Esophagus squamous epithelium (tissue), 5 donors: ENCODE data around the gene RNF123. TPM values are rescaled to one million over a fixed set of nuclear protein-coding genes. Genes with fewer than 3 reads are reported as not detected.

ENCODE experiments used
- DNase-seq: peaks from one replicate; lab custom pipeline; 2025; lab: John Stamatoyannopoulos, UW
- H3K27ac ChIP-seq, 4 donors: fragments of 200-600 bp; sonication (generic); one replicate each; pipeline ENCODE4 v1.5.1; 2016 to 2019; ENCODE audit warnings: mild to moderate bottlenecking in 1 of 4
- H3K27me3 ChIP-seq, 4 donors: fragments of 200-600 bp; sonication (generic); 1 replicate in 3 of 4; 2 replicates in 1 of 4; pipeline versions ENCODE4 v1.5.1 to v1.6.0; 2017 to 2021; ENCODE audit warnings: antibody characterized with exemption in 1 of 4
- H3K36me3 ChIP-seq, 3 donors: fragments of 200-600 bp; sonication (generic); one replicate each; pipeline ENCODE4 v1.5.1; 2016 to 2019
- H3K4me1 ChIP-seq, 3 donors: fragments of 200-600 bp; sonication (generic); one replicate each; pipeline ENCODE4 v1.5.1; 2017 to 2019
- H3K4me3 ChIP-seq, 4 donors: fragments of 200-600 bp; sonication (generic); 1 replicate in 3 of 4; 2 replicates in 1 of 4; pipeline ENCODE4 v1.5.1; 2016 to 2019; ENCODE audit warnings: mild to moderate bottlenecking in 2 of 4, moderate library complexity in 1 of 4
- H3K9me3 ChIP-seq, 3 donors: fragments of 200-600 bp; sonication (generic); one replicate each; pipeline ENCODE4 v1.5.1; 2016 to 2019
- CTCF ChIP-seq, 6 experiments: fragments of 450-650 bp in 4 of 6; fragments of 200-600 bp in 2 of 6; sonication (generic) in 2 of 6; IDR thresholded peaks; one replicate each; pipeline ENCODE4 v1.5.1; 2016 to 2019; ENCODE audit warnings: antibody characterized with exemption in 6 of 6, mild to moderate bottlenecking in 4 of 6, moderate library complexity in 4 of 6
- POLR2A ChIP-seq, 4 donors: fragments of 450-650 bp; IDR thresholded peaks; one replicate each; pipeline ENCODE4 v1.6.1; 2017; ENCODE audit warnings: antibody characterized with exemption in 4 of 4, mild to moderate bottlenecking in 4 of 4, moderate library complexity in 3 of 4
- WGBS, 2 donors: methylation state at CpG; one replicate each; pipeline ENCODE4 v1.1.5; 2018; 5-methylcytosine and 5-hydroxymethylcytosine counted together
- intact Hi-C: fragments of 100-400 bp; cut with DNase I; formaldehyde crosslinking; loops from one replicate; pipeline ENCODE4 v1.15.0; 2022
- total RNA-seq, 4 donors: library from RNA; depleted of rRNA; stranded (reverse); fragments of >200 nt; gene quantifications; one replicate each; pipeline ENCODE4 v1.1.0, GENCODE V29; 2016
- donor health status: DM: yes; HTN: yes; CAD: no.

Gene RNF123
- total RNA-seq, 4 donors from 2014 or later, result 14.7 to 21.8 (median 15.8) TPM

GRCh38 chr3:49650177-49650576, 39.2 kb upstream of the RNF123 start:
- H3K27me3 ChIP-seq, result no peaks in the 10 kb centered on the region
- intact Hi-C loops, result no loop called here
- H3K36me3 ChIP-seq, result no peaks in the 10 kb centered on the region
- TF ChIP-seq POLR2A (IDR thresholded peaks at IDR 0.05) (no peak), CTCF (IDR thresholded peaks at IDR 0.05) (no peak)
- H3K27ac ChIP-seq, result no peak overlapping the region
- no peak for DNase-seq
- WGBS, 2 donors, result 100% methylated on average over 1 of the region's 1 CpG; no CpG with 5 or more reads in 1 of the 2 donors
- no peaks in the 10 kb centered on the region for H3K9me3 ChIP-seq
- no peak overlapping the region for H3K4me3 ChIP-seq
- H3K4me1 ChIP-seq, result peaks cover 0 to 6% (median 0%) of the 10 kb centered on the region in 3 donors

GRCh38 chr3:49650637-49651036, 38.7 kb upstream of the RNF123 start:
- intact Hi-C loops, result no loop called here
- Histone ChIP-seq H3K27me3 (no peaks in the 10 kb centered on the region), H3K4me3 (no peak overlapping the region), H3K36me3 (no peaks in the 10 kb centered on the region), H3K27ac (no peak overlapping the region), H3K4me1 (peaks cover 0 to 6% (median 0%) of the 10 kb centered on the region in 3 donors), H3K9me3 (no peaks in the 10 kb centered on the region)
- DNase-seq, result no peak
- TF ChIP-seq POLR2A (IDR thresholded peaks at IDR 0.05) (no peak), CTCF (IDR thresholded peaks at IDR 0.05) (no peak)
- WGBS, 2 donors, result 68% methylated on average over 5 of the region's 8 CpGs; no CpG with 5 or more reads in 1 of the 2 donors

GRCh38 chr3:49652218-49652902, 37.0 kb upstream of the RNF123 start:
- Histone ChIP-seq H3K4me3 (no peak overlapping the region), H3K27me3 (peaks cover 0 to 13% (median 0%) of the 10 kb centered on the region in 4 donors), H3K36me3 (no peaks in the 10 kb centered on the region), H3K9me3 (no peaks in the 10 kb centered on the region), H3K4me1 (peaks cover 0 to 6% (median 0%) of the 10 kb centered on the region in 3 donors), H3K27ac (no peak overlapping the region)
- TF ChIP-seq CTCF (IDR thresholded peaks at IDR 0.05), result no peak
- no peak for TF ChIP-seq POLR2A (IDR thresholded peaks at IDR 0.05)
- intact Hi-C loops, result no loop called here
- 89 to 94% methylated on average over 15 to 16 of the region's 36 CpGs for WGBS, 2 donors
- no peak for DNase-seq

GRCh38 chr3:49652903-49653415, 36.4 kb upstream of the RNF123 start:
- H3K9me3 ChIP-seq, result no peaks in the 10 kb centered on the region
- H3K36me3 ChIP-seq, result no peaks in the 10 kb centered on the region
- WGBS, 2 donors, result 86 to 92% methylated on average over 9 to 12 of the region's 21 CpGs
- no peak overlapping the region for H3K4me3 ChIP-seq
- intact Hi-C loops, result no loop called here
- H3K4me1 ChIP-seq, result peaks cover 0 to 6% (median 0%) of the 10 kb centered on the region in 3 donors
- H3K27me3 ChIP-seq, result peaks cover 0 to 14% (median 0%) of the 10 kb centered on the region in 4 donors
- TF ChIP-seq POLR2A (IDR thresholded peaks at IDR 0.05), result no peak
- no peak for DNase-seq
- H3K27ac ChIP-seq, result no peak overlapping the region

GRCh38 chr3:49653621-49654020, 35.7 kb upstream of the RNF123 start:
- no peak overlapping the region for H3K4me3 ChIP-seq
- WGBS, 2 donors, result 70 to 90% methylated on average over 3 to 7 of the region's 8 CpGs
- no peak overlapping the region for H3K27ac ChIP-seq
- peaks cover 0 to 6% (median 0%) of the 10 kb centered on the region in 3 donors for H3K4me1 ChIP-seq
- DNase-seq, result no peak
- H3K27me3 ChIP-seq, result peaks cover 0 to 14% (median 0%) of the 10 kb centered on the region in 4 donors
- H3K36me3 ChIP-seq, result no peaks in the 10 kb centered on the region
- intact Hi-C loops, result no loop called here
- no peaks in the 10 kb centered on the region for H3K9me3 ChIP-seq
- TF ChIP-seq POLR2A (IDR thresholded peaks at IDR 0.05) (no peak), CTCF (IDR thresholded peaks at IDR 0.05) (no peak)
